GM12878 (cell line): Measurements from ENCODE around the gene PTPN18. TPM values are rescaled to one million over a fixed set of nuclear protein-coding genes. Genes with fewer than 3 reads are reported as not detected.
"Not testable (repeated sequence)": the region's sequence is repeated elsewhere in the genome, so short reads cannot be mapped to it uniquely, and the experiment has no call there.

Experiments
- ATAC-seq: fragments of 200-7000 bp; cut with Tn5 transposase; 3 replicates; pipeline ENCODE4 v1.9.1; 2020; ENCODE audit warnings: mild to moderate bottlenecking, moderate library complexity
- BruUV-seq: library from RNA; stranded (reverse); fragments of 400-500 nt; replicated peaks from 2 replicates; lab custom pipeline; 2021; lab: Mats Ljungman, UMichigan
- CTCF ChIA-PET: fragments of 300-600 bp; sonication (Branson Sonifier 250); formaldehyde crosslinking; extraction: SDS; loops from one replicate; lab custom pipeline; 2021; ENCODE audit warnings: inconsistent platforms; lab: Yijun Ruan, JAX
- POLR2A ChIA-PET: fragments of 350-600 bp; formaldehyde crosslinking; extraction: SDS; loops from one replicate; lab custom pipeline; 2021; ENCODE audit warnings: inconsistent platforms; lab: Charles Lee
- RAD21 ChIA-PET: fragments of 300-600 bp; sonication (Branson Sonifier 250); formaldehyde crosslinking; loops from one replicate; lab custom pipeline; 2023; ENCODE audit warnings: antibody characterized with exemption; ENCODE audit not compliant: unreplicated experiment; lab: Charles Lee
- SMC1A ChIA-PET: fragments of 300-600 bp; sonication (Branson Sonifier 250); formaldehyde crosslinking; loops from one replicate; lab custom pipeline; 2023; ENCODE audit not compliant: unreplicated experiment, uncharacterized antibody; lab: Charles Lee
- DNase-seq: peaks from one replicate; pipeline ENCODE4 v3.0.0-alpha.2; 2011; ENCODE audit warnings: low read depth, low spot score
- FAIRE-seq: peaks from 3 replicates; lab custom pipeline; 2011; peaks lifted over from hg19 to GRCh38; lab: Jason Lieb, UNC
- H2AFZ ChIP-seq: 2 replicates; pipeline ENCODE4 v1.6.0; 2011; ENCODE audit warnings: low read depth, low read length, control low read depth; ENCODE audit not compliant: control insufficient read depth
- H3K27ac ChIP-seq: 2 replicates; pipeline ENCODE4 v1.5.1; 2011; ENCODE audit warnings: control low read depth; ENCODE audit not compliant: control insufficient read depth, insufficient read depth
- H3K27me3 ChIP-seq, 2 experiments: replicated peaks in 1 of 2; 2 replicates each; pipeline versions ENCODE4 v1.6.0 to v1.6.1; 2011; ENCODE audit warnings: low read length in 1 of 2; ENCODE audit not compliant: control insufficient read depth in 2 of 2, insufficient read depth in 2 of 2
- H3K36me3 ChIP-seq, 2 experiments: 2 replicates each; pipeline ENCODE4 v1.5.1; 2011; ENCODE audit warnings: low read length in 1 of 2; ENCODE audit not compliant: control insufficient read depth in 2 of 2, insufficient read depth in 2 of 2
- H3K4me1 ChIP-seq: 2 replicates; pipeline ENCODE4 v1.6.1; 2011; ENCODE audit warnings: mild to moderate bottlenecking, low read length, moderate library complexity, mixed read lengths; ENCODE audit not compliant: control insufficient read depth, insufficient read depth
- H3K4me2 ChIP-seq: 2 replicates; pipeline ENCODE4 v1.6.0; 2011; ENCODE audit warnings: control low read depth; ENCODE audit not compliant: control insufficient read depth, insufficient read depth
- H3K4me3 ChIP-seq: fragments of 200-600 bp; sonication (generic); 2 replicates; pipeline ENCODE4 v1.5.1; 2016
- H3K79me2 ChIP-seq: 2 replicates; pipeline ENCODE4 v1.6.0; 2011; ENCODE audit warnings: low read length; ENCODE audit not compliant: control insufficient read depth, insufficient read depth
- H3K9ac ChIP-seq: 2 replicates; pipeline ENCODE4 v1.8.0; 2011; ENCODE audit warnings: low read length, control low read depth, mixed read lengths; ENCODE audit not compliant: control insufficient read depth, insufficient read depth
- H3K9me3 ChIP-seq: replicated peaks from 3 replicates; pipeline ENCODE4 v1.5.1; 2011; ENCODE audit warnings: mild to moderate bottlenecking, low read length; ENCODE audit not compliant: control insufficient read depth, insufficient read depth
- H4K20me1 ChIP-seq: 2 replicates; pipeline ENCODE4 v1.6.0; 2011; ENCODE audit not compliant: control insufficient read depth, insufficient read depth
- ATF7 ChIP-seq: fragments of 450-650 bp; IDR thresholded peaks from 2 replicates; pipeline ENCODE4 v1.6.1; 2016; ENCODE audit warnings: low read depth, mild to moderate bottlenecking
- BHLHE40 ChIP-seq, 2 experiments: fragments of 450-650 bp in 1 of 2; IDR thresholded peaks; 2 replicates each; pipeline ENCODE4 v1.6.1; 2011 to 2017; ENCODE audit warnings: low read depth in 2 of 2, borderline replicate concordance in 1 of 2, improper control_type of control experiment in 1 of 2, low read length in 1 of 2, mild to moderate bottlenecking in 1 of 2
- DPF2 ChIP-seq: fragments of 450-650 bp; IDR thresholded peaks from 2 replicates; pipeline ENCODE4 v1.6.1; 2017; ENCODE audit warnings: mild to moderate bottlenecking
- ESRRA ChIP-seq: IDR thresholded peaks from 2 replicates; pipeline ENCODE4 v1.6.1; 2012; ENCODE audit warnings: mild to moderate bottlenecking, low read length, improper control_type of control experiment
- MTA2 ChIP-seq: fragments of 450-650 bp; IDR thresholded peaks from 2 replicates; pipeline ENCODE4 v1.6.1; 2016; ENCODE audit warnings: low read depth, mild to moderate bottlenecking, moderate library complexity
- MTA3 ChIP-seq: IDR thresholded peaks from 2 replicates; pipeline ENCODE4 v1.6.1; 2012; ENCODE audit warnings: low read length, inconsistent platforms, borderline replicate concordance
- RAD21 ChIP-seq: IDR thresholded peaks from 2 replicates; pipeline ENCODE4 v1.6.1; 2011; ENCODE audit warnings: mild to moderate bottlenecking, low read depth, low read length, moderate library complexity; ENCODE audit not compliant: insufficient read depth
- RAD51 ChIP-seq: fragments of 450-650 bp; IDR thresholded peaks from 2 replicates; pipeline ENCODE4 v1.6.1; 2016; ENCODE audit warnings: moderate library complexity, mild to moderate bottlenecking, inconsistent platforms
- ZBTB11 ChIP-seq: fragments of 450-650 bp; formaldehyde crosslinking; IDR thresholded peaks from 2 replicates; pipeline ENCODE4 v1.5.0; 2022; ENCODE audit warnings: mild to moderate bottlenecking, missing genetic modification characterization
- WGBS: methylation state at CpG from one replicate; pipeline ENCODE4 v1.1.6; 2016; ENCODE audit warnings: low lambda C conversion rate; ENCODE audit not compliant: insufficient replicate concordance, insufficient coverage; ENCODE audit errors: missing lambda C conversion rate; 5-methylcytosine and 5-hydroxymethylcytosine counted together
- in situ Hi-C: fragments of 300-500 bp; cut with MboI; formaldehyde crosslinking; loops from 9 replicates; pipeline ENCODE4 v1.14.3; 2018; ENCODE audit warnings: mixed read lengths
- intact Hi-C: fragments of 100-400 bp; cut with micrococcal nuclease; formaldehyde crosslinking; loops from one replicate; pipeline ENCODE4 v1.14.2; 2022; ENCODE audit not compliant: unreplicated experiment
- polyA plus RNA-seq, 11 experiments: library from polyadenylated mRNA; depleted of rRNA in 4 of 11; unstranded in 6 of 11; stranded (reverse) in 5 of 11; fragments of >200 nt; fragmentation: Nextera tagmentation in 4 of 11; fragmentation: Illumina TruSeq in 1 of 11; extraction: Ambion mirVana in 4 of 11; extraction: Trizol in 1 of 11; gene quantifications; 1 replicate in 1 of 11; 2 replicates in 10 of 11; pipeline versions ENCODE4 v1.2.1 to v1.2.3, GENCODE V29; 2011 to 2016; ENCODE audit warnings: inconsistent platforms in 2 of 11, missing spikeins in 2 of 11, low read depth in 1 of 11
- total RNA-seq, 4 experiments: library from RNA; depleted of rRNA in 3 of 4; stranded (reverse); fragments of >200 nt in 3 of 4; fragmentation: Illumina TruSeq in 1 of 4; extraction: Trizol in 1 of 4; gene quantifications; 2 replicates each; pipeline versions ENCODE4 v1.2.1 to v1.2.3, GENCODE V29; 2013 to 2021
- TF ChIP-seq, protein P1 (sequence below): fragments of 450-650 bp; IDR thresholded peaks from 2 replicates; pipeline ENCODE4 v1.6.1; 2017; ENCODE audit warnings: low read depth, mild to moderate bottlenecking, moderate library complexity

PTPN18 gene
- total and polyA plus RNA-seq, 10 of the 15 experiments (the other 5 are each of a cell fraction or from before 2014, with no cell fraction given): 14.8 to 89.9 (median 43.4) TPM

DNA sequence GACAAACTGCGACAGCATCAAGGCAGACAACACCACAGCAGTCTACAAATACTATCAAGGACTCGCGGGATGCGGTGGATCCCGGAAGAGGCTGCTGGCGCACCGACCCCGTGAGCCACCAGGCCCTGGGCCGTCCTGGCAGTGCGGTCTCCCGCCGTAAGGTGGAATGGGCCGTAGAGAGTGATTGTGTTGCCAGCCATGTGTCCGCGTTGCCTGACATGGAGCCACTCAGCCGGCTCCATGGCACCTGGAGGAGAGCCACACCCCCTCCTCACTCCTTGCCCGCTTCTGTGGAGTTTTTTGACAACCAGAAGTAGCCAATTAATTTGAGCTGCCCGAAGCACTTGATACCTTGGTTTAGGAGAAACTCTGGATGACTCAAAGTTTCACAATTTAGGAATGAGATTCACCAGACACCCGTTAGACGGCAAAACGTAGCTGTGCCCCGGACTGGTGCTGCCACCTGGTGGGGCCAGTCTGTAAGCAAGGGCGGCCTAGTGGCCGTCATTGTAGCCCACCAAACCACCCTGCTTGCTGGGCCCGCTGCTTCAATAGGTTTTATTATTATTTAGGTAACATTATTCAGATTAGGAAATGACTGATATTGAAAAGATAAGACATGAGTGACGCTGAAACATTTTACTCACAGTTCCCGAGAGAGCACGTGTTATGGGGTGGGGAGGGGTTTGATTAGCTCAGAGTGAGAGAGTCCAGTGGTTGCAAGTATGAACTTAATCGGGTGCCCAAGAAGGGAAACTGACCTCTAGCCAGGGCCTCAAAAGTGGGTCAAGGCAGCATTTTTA lies 23.4 kb upstream of the PTPN18 start (continued):
- 0 out of 2 replicates have a peak, but pooled peaks have one; percentile 39 for TF ChIP-seq RAD51
- TF ChIP-seq ZBTB11 (CRISPR knock-in tag): no peak
- TF ChIP-seq RAD21: peak; percentile 94
- TF ChIP-seq, protein P1, sequence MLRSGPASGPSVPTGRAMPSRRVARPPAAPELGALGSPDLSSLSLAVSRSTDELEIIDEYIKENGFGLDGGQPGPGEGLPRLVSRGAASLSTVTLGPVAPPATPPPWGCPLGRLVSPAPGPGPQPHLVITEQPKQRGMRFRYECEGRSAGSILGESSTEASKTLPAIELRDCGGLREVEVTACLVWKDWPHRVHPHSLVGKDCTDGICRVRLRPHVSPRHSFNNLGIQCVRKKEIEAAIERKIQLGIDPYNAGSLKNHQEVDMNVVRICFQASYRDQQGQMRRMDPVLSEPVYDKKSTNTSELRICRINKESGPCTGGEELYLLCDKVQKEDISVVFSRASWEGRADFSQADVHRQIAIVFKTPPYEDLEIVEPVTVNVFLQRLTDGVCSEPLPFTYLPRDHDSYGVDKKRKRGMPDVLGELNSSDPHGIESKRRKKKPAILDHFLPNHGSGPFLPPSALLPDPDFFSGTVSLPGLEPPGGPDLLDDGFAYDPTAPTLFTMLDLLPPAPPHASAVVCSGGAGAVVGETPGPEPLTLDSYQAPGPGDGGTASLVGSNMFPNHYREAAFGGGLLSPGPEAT: peak; percentile 13; the same call in 1 of the 2 replicates
- no peak for TF ChIP-seq MTA3
- TF ChIP-seq DPF2: 0 out of 2 replicates have a peak, but pooled peaks have one; percentile 17
- peak; percentile 33; the same call in 1 of the 2 replicates for TF ChIP-seq MTA2
- TF ChIP-seq ATF7: no peak
- TF ChIP-seq ESRRA: no peak
- peak in 1 of 2 experiments; percentile 48; a peak in 1 of 4 replicates for TF ChIP-seq BHLHE40 (IDR thresholded peaks at IDR 0.05; ENCODE audit: borderline replicate concordance in 1 of 2, low read depth in 2 of 2, low read length in 1 of 2)
- TF ChIP-seq, all 136 proteins: peak for 14

DNA sequence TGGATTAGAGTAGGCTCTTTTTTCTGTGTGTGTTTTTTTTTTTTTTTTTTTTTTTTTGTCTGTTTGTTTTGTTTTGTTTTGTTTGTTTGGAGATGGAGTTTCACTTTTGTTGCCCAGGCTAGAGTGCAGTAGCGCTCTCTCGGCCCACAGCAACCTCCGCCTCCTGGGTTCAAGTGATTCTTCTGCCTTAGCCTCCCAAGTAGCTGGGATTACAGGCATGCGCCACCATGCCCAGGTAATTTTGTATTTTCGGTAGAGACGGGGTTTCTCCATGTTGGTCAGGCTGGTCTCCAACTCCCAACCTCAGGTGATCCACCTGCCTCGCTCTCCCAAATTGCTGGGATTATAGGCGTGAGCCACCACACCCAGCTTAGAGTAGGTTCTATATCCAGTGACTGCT lies 22.6 kb upstream of the PTPN18 start:
- in situ Hi-C loops: loop anchor here (25.0 kb wide), 1 partner anchor 1479 kb away; no protein-coding TSS in a partner anchor
- intact Hi-C loops: loop anchor here (2.0 to 10.0 kb wide), 3 partner anchors 308 to 1812 kb away; no protein-coding TSS in a partner anchor
- not testable (repeated sequence) for BruUV-seq, H4K20me1 ChIP-seq, H3K27me3 ChIP-seq, H3K4me3 ChIP-seq, H3K9ac ChIP-seq, H3K9me3 ChIP-seq, H3K4me1 ChIP-seq, H2AFZ ChIP-seq, H3K27ac ChIP-seq, ATAC-seq, FAIRE-seq, DNase-seq, H3K79me2 ChIP-seq, H3K36me3 ChIP-seq, H3K4me2 ChIP-seq
- CTCF ChIA-PET: interaction anchor here (0.7 to 9.8 kb wide), 14 partner anchors 8 to 1340 kb away, joined by 3 to 74 read pairs (median 6); partner anchors contain the start of genes CCDC74B, IMP4, MZT2B and SMPD4
- 52% methylated on average over 8 of the region's 8 CpGs for WGBS
- POLR2A ChIA-PET: interaction anchor here (0.5 to 1.5 kb wide), 2 partner anchors 44 to 152 kb away, joined by 3 to 5 read pairs; partner anchors contain the start of gene SMPD4
- SMC1A ChIA-PET: interaction anchor here (0.9 to 3.9 kb wide), 6 partner anchors 8 to 1339 kb away, joined by 3 to 24 read pairs (median 6); partner anchors contain the start of gene IMP4
- RAD21 ChIA-PET: interaction anchor here (0.9 to 2.7 kb wide), 11 partner anchors 9 to 1469 kb away, joined by 3 to 25 read pairs (median 4); partner anchors contain the start of genes IMP4 and SMPD4
